HG03064 (cell line): ENCODE results near the gene ROR1.
"Not testable (repeated sequence)": the region's sequence is repeated elsewhere in the genome, so short reads cannot be mapped to it uniquely, and the experiment has no call there.

ENCODE experiments used
- ATAC-seq: cut with Tn5 transposase; IDR thresholded peaks from one replicate; pipeline ENCODE4 v1.9.1; 2021; ENCODE audit warnings: low read depth; ENCODE audit not compliant: unreplicated experiment

The ROR1 gene

GRCh38 chr1:63790989-63791388 lies 17.2 kb downstream of the ROR1 start:
- no peak for ATAC-seq

GRCh38 chr1:63792152-63792551 lies 18.3 kb downstream of the ROR1 start:
- no peak for ATAC-seq

GRCh38 chr1:63793741-63794240 lies 20.0 kb downstream of the ROR1 start:
- ATAC-seq = no peak

GRCh38 chr1:63794354-63794753 lies 20.5 kb downstream of the ROR1 start:
- no peak for ATAC-seq

- no peak for ATAC-seq
These were observed 21.1 kb downstream of the ROR1 start for GRCh38 chr1:63794939-63795378.

GRCh38 chr1:63795455-63795854 lies 21.6 kb downstream of the ROR1 start:
- ATAC-seq = no peak

- ATAC-seq = no peak
These were observed 23.4 kb downstream of the ROR1 start for GRCh38 chr1:63797056-63797726.

- no peak for ATAC-seq
These were observed 24.5 kb downstream of the ROR1 start for GRCh38 chr1:63798284-63798683.

GRCh38 chr1:63799307-63799706 lies 25.5 kb downstream of the ROR1 start:
- ATAC-seq = no peak

GRCh38 chr1:63799820-63800219 lies 26.0 kb downstream of the ROR1 start:
- no peak for ATAC-seq

GRCh38 chr1:63802109-63802508 lies 28.3 kb downstream of the ROR1 start:
- no peak for ATAC-seq

- ATAC-seq = no peak
These were observed 31.1 kb downstream of the ROR1 start for GRCh38 chr1:63804829-63805484.

GRCh38 chr1:63807046-63807445 lies 33.2 kb downstream of the ROR1 start:
- ATAC-seq = no peak

GRCh38 chr1:63810936-63811469 lies 37.2 kb downstream of the ROR1 start:
- no peak for ATAC-seq

- ATAC-seq = no peak
These were observed 38.4 kb downstream of the ROR1 start for GRCh38 chr1:63812071-63812700.

- ATAC-seq = no peak
These were observed 40.0 kb downstream of the ROR1 start for GRCh38 chr1:63813829-63814277.

GRCh38 chr1:63816217-63816815 lies 42.5 kb downstream of the ROR1 start:
- ATAC-seq = not testable (repeated sequence)

- no peak for ATAC-seq
These were observed 43.4 kb downstream of the ROR1 start for GRCh38 chr1:63817152-63817667.

GRCh38 chr1:63817700-63818099 lies 43.9 kb downstream of the ROR1 start:
- ATAC-seq = no peak

GRCh38 chr1:63818567-63819325 lies 44.9 kb downstream of the ROR1 start:
- no peak for ATAC-seq
